Heart left ventricle (tissue), 16 donors: Measurements from ENCODE around the gene HAVCR2. TPM values are rescaled to one million over a fixed set of nuclear protein-coding genes. Genes with fewer than 3 reads are reported as not detected.

Source experiments
- ATAC-seq, 4 donors: fragments of 200-7000 bp; cut with Tn5 transposase; one replicate each; pipeline ENCODE4 v1.9.1; 2020 to 2022; ENCODE audit warnings: moderate library complexity in 4 of 4, mild to moderate bottlenecking in 3 of 4, moderate number of reproducible peaks in 1 of 4
- DNase-seq, 5 donors: peaks; one replicate each; pipeline ENCODE4 v3.0.0-alpha.2; 2020
- H3K27ac ChIP-seq, 12 donors: fragments of 200-600 bp; sonication (generic) in 4 of 12; one replicate each; pipeline versions ENCODE4 v1.5.0 to v1.8.0; 2016 to 2022; ENCODE audit warnings: mild to moderate bottlenecking in 2 of 12
- H3K27me3 ChIP-seq, 9 donors: fragments of 200-600 bp; sonication (generic) in 2 of 9; one replicate each; pipeline versions ENCODE4 v1.5.1 to v1.8.0; 2016 to 2022; ENCODE audit warnings: mild to moderate bottlenecking in 3 of 9
- H3K36me3 ChIP-seq, 9 donors: fragments of 200-600 bp; sonication (generic) in 2 of 9; one replicate each; pipeline versions ENCODE4 v1.5.0 to v1.8.0; 2018 to 2022; ENCODE audit warnings: mild to moderate bottlenecking in 2 of 9
- H3K4me1 ChIP-seq, 12 donors: fragments of 200-600 bp; sonication (generic) in 4 of 12; one replicate each; pipeline versions ENCODE4 v1.5.0 to v1.8.0; 2016 to 2022; ENCODE audit warnings: mild to moderate bottlenecking in 3 of 12
- H3K4me3 ChIP-seq, 12 donors: fragments of 200-600 bp; sonication (generic) in 4 of 12; one replicate each; pipeline versions ENCODE4 v1.5.0 to v1.8.0; 2017 to 2022; ENCODE audit warnings: mild to moderate bottlenecking in 9 of 12, moderate library complexity in 4 of 12
- H3K9me3 ChIP-seq, 12 donors: fragments of 200-600 bp; sonication (generic) in 4 of 12; one replicate each; pipeline versions ENCODE4 v1.5.0 to v1.8.0; 2016 to 2022; ENCODE audit warnings: mild to moderate bottlenecking in 1 of 12
- CTCF ChIP-seq, 12 donors: fragments of 200-600 bp; sonication (generic) in 4 of 12; IDR thresholded peaks; one replicate each; pipeline versions ENCODE4 v1.5.0 to v1.8.0; 2018 to 2022; ENCODE audit warnings: antibody characterized with exemption in 12 of 12, mild to moderate bottlenecking in 5 of 12
- POLR2A ChIP-seq, 2 donors: fragments of 450-650 bp; IDR thresholded peaks; one replicate each; pipeline ENCODE4 v1.6.1; 2017; ENCODE audit warnings: antibody characterized with exemption in 2 of 2, mild to moderate bottlenecking in 2 of 2, moderate library complexity in 2 of 2
- WGBS, 4 donors: extraction: QIAGEN DNeasy Blood & Tissue Kit in 2 of 4; methylation state at CpG; one replicate each; pipeline versions ENCODE4 v1.1.5 to v1.1.7; 2013 to 2018; 5-methylcytosine and 5-hydroxymethylcytosine counted together
- intact Hi-C, 10 donors: fragments of 100-400 bp; cut with DNase I; formaldehyde crosslinking; loops; one replicate each; pipeline versions ENCODE4 v1.11.1 to v1.14.2; 2022
- polyA plus RNA-seq, 2 donors: library from polyadenylated mRNA; stranded (reverse); fragments of 200-250 nt; gene quantifications; one replicate each; pipeline ENCODE4 v1.2.3, GENCODE V29; 2013
- total RNA-seq, 9 donors: library from RNA; depleted of rRNA in 2 of 9; stranded (reverse); fragments of >200 nt in 2 of 9; fragmentation: NEBNext Ultra II Directional in 3 of 9; extraction: Animal tissue kit (Norgen Biotek cat#: 25700) in 3 of 9; gene quantifications; one replicate each; pipeline versions ENCODE4 v1.1.0 to v1.2.4, GENCODE V29; 2016 to 2023
- donor health status: ischemic (EF 13 %, LVEDD 7.1; RV severe dilation, severe dysfunction).
- donor health status: healthy with polysubstance abuse.
- donor health status: DM: no; HTN: yes; CAD: no.
- donor health status: DM: no; HTN: no; CAD: no.
- donor health status: ischemic (EF 25% LVEDD 6.9; RV normal size, moderate dysfunction).
- donor health status: ischemic (EF 25% LVEDD 5.7; RV mildly dilated, moderate dysfunction).
- donor health status: healthy.
- donor health status: DM: yes; HTN: yes; CAD: no.
- donor health status: ischemic (EF 35%, LVEDD 5.7; RV mildly dilated, moderate dysfunction).
- donor health status: nonischemic (EF 11% LVEDD 7.7; RV severe dilation, severe dysfunction).
- donor health status: DM: yes; HTN: yes; CAD: no.
- donor health status: PGD.
- donor health status: ischemic (EF 29% LVEDD 5.4; RV normal size, mild dysfunction).
- donor health status: nonischemic (EF 23%, LVEDD 6.1; RV moderate dilation, normal function).

HAVCR2 gene
- total and polyA plus RNA-seq, 11 donors: 0.80 to 39.2 (median 1.9) TPM

GRCh38 chr5:157148734-157149615 lies 40.1 kb upstream of the HAVCR2 start:
- peak in 3 of 4 donors; percentile 71 to 79 (median 74) for ATAC-seq
- no peaks in the 10 kb centered on the region for H3K36me3 ChIP-seq
- intact Hi-C loops: loop anchor here in 7 of 10 donors (2.0 to 10.0 kb wide), 7 partner anchors 158 to 596 kb away; partner anchors contain the start of gene LSM11 (in 2 of the 7)
- H3K4me1 ChIP-seq: peaks cover 0 to 13% (median 3%) of the 10 kb centered on the region in 12 donors
- TF ChIP-seq POLR2A (IDR thresholded peaks at IDR 0.05): no peak
- peak; percentile 72 to 95 (median 87) for TF ChIP-seq CTCF (IDR thresholded peaks at IDR 0.05)
- no peaks in the 10 kb centered on the region for H3K9me3 ChIP-seq
- WGBS, 4 donors: 70 to 75% (median 72%) methylated on average over 14 of the region's 14 CpGs
- no peak overlapping the region for H3K4me3 ChIP-seq
- no peaks in the 10 kb centered on the region for H3K27me3 ChIP-seq
- no peak overlapping the region for H3K27ac ChIP-seq
- DNase-seq: peak in 3 of 5 donors; percentile 46 to 62 (median 48)

- Histone ChIP-seq H3K27ac (peak overlapping the region; percentile 80 to 95 (median 90)), H3K4me3 (peak overlapping the region; percentile 28 to 95 (median 86)), H3K36me3 (peaks cover 0 to 13% (median 8%) of the 10 kb centered on the region in 9 donors), H3K9me3 (no peaks in the 10 kb centered on the region), H3K4me1 (peaks cover 0 to 21% (median 9%) of the 10 kb centered on the region in 12 donors), H3K27me3 (no peaks in the 10 kb centered on the region)
- DNase-seq (peak in 4 of 5 donors; percentile 35 to 75 (median 45)), ATAC-seq (peak; percentile 44 to 73 (median 68))
- WGBS, 4 donors: 5 to 23% (median 11%) methylated on average over 33 of the region's 33 CpGs
- TF ChIP-seq CTCF (IDR thresholded peaks at IDR 0.05): no peak
- TF ChIP-seq POLR2A (IDR thresholded peaks at IDR 0.05): no peak
- intact Hi-C loops: loop anchor here in 2 of 10 donors (10.0 kb wide), 2 partner anchors 581 to 601 kb away; partner anchors contain the start of gene LSM11 (in 1 of the 2)
These were observed 34.5 kb upstream of the HAVCR2 start for GRCh38 chr5:157143127-157143971.

GRCh38 chr5:157142317-157143126 lies 33.7 kb upstream of the HAVCR2 start, which contains the start of gene MED7:
MED7 (minus strand) TSS chr5:157142865; CDS start chr5:157139431, 3,434 bp downstream.
- Histone ChIP-seq H3K9me3 (no peaks in the 10 kb centered on the region), H3K4me3 (peak within 1 kb of the TSS; percentile 65 to 95 (median 88)), H3K4me1 (peaks cover 0 to 21% (median 9%) of the 10 kb centered on the region in 12 donors), H3K27me3 (no peaks in the 10 kb centered on the region), H3K27ac (peak within 1 kb of the TSS; percentile 80 to 95 (median 90)), H3K36me3 (peaks cover 0 to 21% (median 17%) of the 10 kb centered on the region in 9 donors)
- ATAC-seq (peak; percentile 98 to 99 (median 99)), DNase-seq (peak; percentile 92 to 97 (median 95))
- WGBS, 4 donors: 0 to 2% (median 1%) methylated on average over 23 to 48 of the region's 48 CpGs
- TF ChIP-seq POLR2A (IDR thresholded peaks at IDR 0.05): peak; percentile 59 to 85
- no peak for TF ChIP-seq CTCF (IDR thresholded peaks at IDR 0.05)
- intact Hi-C loops: loop anchor here in 2 of 10 donors (10.0 kb wide), 2 partner anchors 582 to 602 kb away; partner anchors contain the start of gene LSM11 (in 1 of the 2)
